ENCODE measurements around the gene UBE2M. TPM values are rescaled to one million over a fixed set of nuclear protein-coding genes. Genes with fewer than 3 reads are reported as not detected.
"Not testable (repeated sequence)": the region's sequence is repeated elsewhere in the genome, so short reads cannot be mapped to it uniquely, and the experiment has no call there.

The UBE2M gene
- total RNA-seq, 1 donor from 2014 or later = 52.8 TPM

DNA sequence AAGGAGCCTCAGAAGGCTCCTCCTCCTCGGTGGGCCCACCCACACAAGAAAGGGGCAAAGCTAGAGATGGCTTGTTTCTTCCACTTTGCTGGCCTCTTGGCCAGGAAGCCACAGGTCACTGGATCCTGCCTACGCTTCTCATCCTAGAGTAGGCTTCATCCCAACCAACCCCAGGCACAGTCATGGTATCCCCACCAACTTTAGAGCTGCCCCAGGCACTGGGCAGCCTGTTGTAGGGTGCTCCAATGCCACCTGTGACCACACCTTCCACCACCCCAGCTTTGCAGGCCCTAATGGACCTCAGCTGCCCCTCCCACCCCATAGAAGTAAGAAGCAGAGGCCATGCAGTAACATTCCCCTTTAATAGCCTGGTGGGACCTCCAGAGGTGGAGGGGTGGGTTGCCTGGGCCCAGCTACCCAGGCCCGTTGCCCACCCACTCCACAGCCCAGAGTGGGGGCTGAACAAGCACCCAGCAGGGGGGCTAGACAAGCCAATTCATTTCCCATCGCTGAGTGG lies 3.0 kb downstream of the UBE2M start:
- no peak for ATAC-seq

GRCh38 chr19:58554494-58555368 lies 3.7 kb downstream of the UBE2M start, which contains the start of gene CHMP2A:
Gene CHMP2A, minus strand, starts transcription at chr19:58555105. Its CDS starts 893 bp downstream, at chr19:58554212.
- peak; percentile 60 for ATAC-seq

DNA sequence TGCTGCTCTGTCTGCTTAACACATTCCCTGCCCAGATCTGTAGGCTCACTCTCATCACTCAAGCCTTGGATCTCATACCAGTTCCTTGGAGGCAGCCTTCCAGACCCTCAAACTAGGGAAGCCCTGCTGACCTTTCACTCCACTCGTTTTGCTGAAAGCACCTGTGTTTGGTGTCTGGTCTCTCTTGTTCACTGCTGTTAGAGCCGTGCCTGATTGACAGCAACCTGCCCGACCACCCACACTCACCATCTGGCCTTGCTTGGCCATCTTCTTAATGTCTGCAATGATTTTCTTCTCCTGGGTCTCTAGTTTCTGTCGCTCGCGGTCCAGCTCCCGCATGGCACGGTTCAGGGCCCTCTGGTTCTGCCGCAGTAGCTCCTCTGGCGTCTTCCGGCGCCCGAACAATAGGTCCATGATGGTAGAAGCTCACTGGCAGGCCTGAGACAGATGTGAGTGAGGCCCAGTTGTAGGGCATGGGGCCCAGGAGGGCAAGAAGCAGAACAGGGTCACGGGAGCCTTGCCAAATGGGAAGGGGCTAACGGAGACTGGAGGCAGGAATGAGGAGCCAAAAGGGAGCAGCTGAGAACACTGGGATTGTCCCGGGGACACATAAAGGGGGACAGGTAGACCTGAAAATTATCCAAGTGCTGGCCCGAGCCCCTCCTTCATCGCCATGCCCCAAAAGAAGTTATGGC lies 4.5 kb downstream of the UBE2M start:
- ATAC-seq = no peak

DNA sequence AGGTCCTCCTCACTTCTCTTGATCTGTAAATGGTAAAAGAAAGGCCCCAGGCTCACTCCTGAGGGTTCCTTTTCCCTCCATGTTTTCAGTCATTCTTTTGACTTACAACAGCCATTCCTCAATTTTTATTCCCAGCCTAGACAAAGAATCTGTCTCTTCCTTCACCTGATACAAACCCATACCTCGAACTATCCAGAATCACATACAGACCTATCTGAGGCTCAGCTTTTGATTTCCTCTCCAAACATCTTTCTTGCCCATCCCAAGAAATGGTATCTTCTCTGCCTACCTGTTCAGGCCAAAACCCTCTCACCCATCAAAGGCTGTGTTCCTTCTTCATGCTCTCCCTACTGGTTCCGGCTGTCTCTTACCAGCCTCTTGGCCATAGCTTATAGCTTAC lies 5.8 kb downstream of the UBE2M start:
- ATAC-seq = no peak

DNA sequence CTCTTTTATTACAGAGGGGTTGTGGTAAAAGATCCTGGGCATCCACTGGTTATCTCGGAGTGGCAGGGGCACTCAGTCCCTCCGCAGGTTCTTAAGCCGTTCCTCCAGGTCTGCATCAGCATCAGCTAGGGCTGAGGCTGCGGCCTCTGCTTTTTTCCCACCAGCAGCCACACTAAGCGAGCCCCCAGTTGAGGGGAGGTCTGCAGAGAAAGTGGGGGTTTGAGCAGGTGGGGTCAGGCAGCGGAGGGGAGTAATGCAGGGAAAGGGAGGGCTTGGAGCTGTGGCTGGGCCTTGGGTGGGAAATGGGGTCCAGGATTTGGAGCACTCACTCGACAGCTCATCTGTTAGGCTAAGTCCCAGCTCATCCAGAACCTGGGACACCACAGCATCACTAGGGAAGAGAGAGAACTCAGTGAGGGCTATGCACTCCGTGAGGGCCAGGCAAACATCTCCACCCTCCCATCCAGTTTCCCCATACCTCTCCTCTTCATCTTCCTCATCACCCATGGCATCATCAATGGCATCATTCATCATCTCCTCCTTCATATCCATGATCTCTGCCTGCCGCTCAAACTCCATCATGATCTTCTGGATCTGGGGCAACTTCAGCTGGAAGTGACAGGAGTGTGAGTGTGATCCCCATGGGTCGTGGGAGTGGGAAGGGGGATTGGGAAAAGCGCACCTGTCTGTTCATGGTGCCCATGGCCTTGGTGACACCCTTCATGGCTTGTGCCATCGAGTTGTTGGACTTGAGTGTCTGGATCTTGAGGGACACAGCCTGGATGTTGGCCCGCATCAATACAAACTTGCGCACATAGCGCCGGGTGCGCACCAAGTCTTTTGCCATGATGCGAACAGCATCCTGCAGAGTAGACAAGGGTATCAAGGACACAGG lies 6.6 kb downstream of the UBE2M start:
- ATAC-seq = no peak

- ATAC-seq = no peak
These were observed 7.3 kb downstream of the UBE2M start for GRCh38 chr19:58551123-58551497.

- ATAC-seq = no peak
These were observed 7.9 kb downstream of the UBE2M start for GRCh38 chr19:58550362-58551122.

GRCh38 chr19:58549664-58550361 lies 8.6 kb downstream of the UBE2M start:
- no peak for ATAC-seq

GRCh38 chr19:58548859-58549663 lies 9.3 kb downstream of the UBE2M start:
- ATAC-seq = no peak

DNA sequence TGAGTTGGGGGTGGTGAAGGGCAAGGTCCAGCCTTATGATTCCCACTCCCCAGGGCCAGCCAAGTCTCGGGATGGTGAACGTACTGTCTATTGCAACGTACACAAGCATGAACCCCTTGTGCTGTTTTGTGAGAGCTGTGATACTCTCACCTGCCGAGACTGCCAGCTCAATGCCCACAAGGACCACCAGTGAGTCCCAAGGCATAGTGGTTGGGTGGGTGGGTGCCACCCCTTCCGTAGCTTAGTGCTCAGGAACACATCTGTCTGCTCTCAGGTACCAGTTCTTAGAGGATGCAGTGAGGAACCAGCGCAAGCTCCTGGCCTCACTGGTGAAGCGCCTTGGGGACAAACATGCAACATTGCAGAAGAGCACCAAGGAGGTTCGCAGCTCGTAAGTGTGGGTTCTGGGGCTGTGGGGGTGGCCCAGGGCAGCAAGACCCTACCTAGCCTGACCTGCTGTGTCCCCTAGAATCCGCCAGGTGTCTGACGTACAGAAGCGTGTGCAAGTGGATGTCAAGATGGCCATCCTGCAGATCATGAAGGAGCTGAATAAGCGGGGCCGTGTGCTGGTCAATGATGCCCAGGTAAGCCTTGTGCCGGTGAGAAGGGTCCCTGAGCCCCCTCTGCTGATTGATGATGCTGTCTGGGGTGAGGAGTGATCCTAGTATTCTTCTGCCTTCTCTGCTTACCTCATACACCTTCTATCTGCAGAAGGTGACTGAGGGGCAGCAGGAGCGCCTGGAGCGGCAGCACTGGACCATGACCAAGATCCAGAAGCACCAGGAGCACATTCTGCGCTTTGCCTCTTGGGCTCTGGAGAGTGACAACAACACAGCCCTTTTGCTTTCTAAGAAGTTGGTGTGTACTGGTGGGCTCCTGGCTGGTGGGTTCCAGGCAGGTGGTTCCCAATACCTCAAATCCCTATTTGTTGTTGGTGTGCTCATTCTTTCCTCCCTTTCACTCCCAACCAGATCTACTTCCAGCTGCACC lies 10.8 kb downstream of the UBE2M start:
- ATAC-seq = no peak

- no peak for ATAC-seq
These were observed 12.3 kb downstream of the UBE2M start for GRCh38 chr19:58546019-58546530.

DNA sequence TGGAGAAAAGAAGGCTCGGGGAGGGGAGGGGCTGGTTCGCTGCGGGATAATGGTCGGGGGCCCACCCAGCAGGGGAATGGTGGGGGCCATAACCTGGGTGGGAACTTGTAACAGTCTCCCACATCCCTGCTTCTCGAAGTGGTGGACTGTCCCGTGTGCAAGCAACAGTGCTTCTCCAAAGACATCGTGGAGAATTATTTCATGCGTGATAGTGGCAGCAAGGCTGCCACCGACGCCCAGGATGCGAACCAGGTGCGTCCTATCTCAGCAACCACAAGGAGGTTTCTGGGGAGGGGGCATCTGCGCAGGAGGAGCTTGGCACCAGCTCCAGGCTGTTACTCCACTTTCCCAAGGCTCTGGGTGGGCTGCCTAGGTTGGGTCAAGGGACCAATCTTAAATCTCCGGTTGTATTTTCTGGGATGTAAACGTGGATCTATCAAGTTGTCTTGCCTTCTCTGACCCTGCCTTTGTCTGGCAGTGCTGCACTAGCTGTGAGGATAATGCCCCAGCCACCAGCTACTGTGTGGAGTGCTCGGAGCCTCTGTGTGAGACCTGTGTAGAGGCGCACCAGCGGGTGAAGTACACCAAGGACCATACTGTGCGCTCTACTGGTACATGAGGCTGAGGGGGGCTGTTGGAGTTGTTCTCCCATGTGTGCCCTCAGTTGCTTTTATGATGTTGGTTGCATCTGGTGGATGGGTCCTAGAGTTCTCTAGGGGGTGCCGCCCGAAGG lies 13.0 kb downstream of the UBE2M start:
- no peak for ATAC-seq

- ATAC-seq = peak; percentile 26
These were observed 13.7 kb downstream of the UBE2M start for GRCh38 chr19:58544591-58545285.

GRCh38 chr19:58543826-58544590 lies 14.4 kb downstream of the UBE2M start, which contains the start of gene TRIM28:
Gene TRIM28, plus strand, starts transcription at chr19:58544064. Its CDS starts 694 bp downstream, at chr19:58544758.
- ATAC-seq = peak; percentile 94

DNA sequence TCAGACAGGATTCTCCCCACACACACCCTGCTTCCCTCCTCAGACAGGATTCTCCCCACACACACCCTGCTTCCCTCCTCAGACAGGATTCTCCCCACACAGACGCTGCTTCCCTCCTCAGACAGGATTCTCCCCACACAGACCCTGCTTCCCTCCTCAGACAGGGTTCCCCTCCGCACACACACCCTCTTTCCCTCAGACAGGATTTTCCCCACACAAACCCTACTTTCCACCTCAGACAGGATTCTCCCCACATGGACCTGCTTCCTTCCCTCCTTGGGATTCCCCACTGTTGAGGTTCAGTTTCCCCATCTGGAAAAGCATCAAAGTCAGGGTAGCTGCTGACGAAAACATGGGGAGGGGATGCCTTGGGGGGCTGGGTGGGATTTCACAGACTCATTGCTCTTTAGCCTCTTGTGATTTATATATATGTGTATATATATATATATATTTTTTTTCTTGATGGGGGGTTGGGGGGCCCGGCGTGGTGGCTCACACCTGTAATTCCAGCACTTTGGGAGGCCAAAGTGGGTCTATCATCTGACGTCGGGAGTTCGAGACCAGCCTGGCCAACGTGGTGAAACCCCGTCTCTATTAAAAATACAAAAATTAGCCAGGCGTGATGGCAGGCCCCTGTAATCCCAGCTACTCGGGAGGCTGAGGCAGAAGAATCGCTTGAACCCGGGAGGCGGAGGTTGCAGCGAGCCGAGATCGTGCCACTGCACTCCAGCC lies 15.6 kb downstream of the UBE2M start:
- ATAC-seq = not testable (repeated sequence)

DNA sequence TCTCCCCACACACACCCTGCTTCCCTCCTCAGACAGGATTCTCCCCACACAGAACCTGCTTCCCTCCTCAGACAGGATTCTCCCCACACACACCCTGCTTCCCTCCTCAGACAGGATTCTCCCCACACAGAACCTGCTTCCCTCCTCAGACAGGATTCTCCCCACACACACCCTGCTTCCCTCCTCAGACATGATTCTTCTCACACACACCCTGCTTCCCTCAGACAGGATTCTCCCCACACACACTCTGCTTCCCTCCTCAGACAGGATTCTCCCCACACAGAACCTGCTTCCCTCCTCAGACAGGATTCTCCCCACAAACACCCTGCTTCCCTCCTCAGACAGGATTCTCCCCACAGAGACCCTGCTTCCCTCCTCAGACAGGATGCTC lies 19.2 kb downstream of the UBE2M start:
- not testable (repeated sequence) for ATAC-seq
